Body of pancreas (tissue), 4 donors: ENCODE results near the gene PPP1R15B. TPM values are rescaled to one million over a fixed set of nuclear protein-coding genes. Genes with fewer than 3 reads are reported as not detected.

Experiments
- ATAC-seq: fragments of 150-250 bp; one replicate; pipeline ENCODE4 v1.9.1; 2016
- DNase-seq, 4 donors: peaks; one replicate each; pipeline ENCODE4 v3.0.0-alpha.2; 2019
- H3K27ac ChIP-seq, 4 donors: fragments of 200-600 bp; sonication (generic); 1 replicate in 3 of 4; 2 replicates in 1 of 4; pipeline versions ENCODE4 v1.5.1 to v1.6.1; 2016 to 2019; ENCODE audit warnings: mild to moderate bottlenecking in 1 of 4, mixed read lengths in 1 of 4, moderate library complexity in 1 of 4
- H3K27me3 ChIP-seq, 2 donors: fragments of 200-600 bp; sonication (generic); one replicate each; pipeline ENCODE4 v1.6.0; 2016; ENCODE audit warnings: mild to moderate bottlenecking in 1 of 2
- H3K36me3 ChIP-seq, 2 donors: fragments of 200-600 bp; sonication (generic); replicated peaks in 1 of 2; 2 replicates each; pipeline ENCODE4 v1.5.1; 2016; ENCODE audit warnings: low read depth in 2 of 2; ENCODE audit not compliant: insufficient read depth in 1 of 2
- H3K4me1 ChIP-seq: fragments of 200-600 bp; sonication (generic); one replicate; pipeline ENCODE4 v1.6.0; 2016
- H3K4me3 ChIP-seq, 2 donors: fragments of 200-600 bp; sonication (generic); 1 replicate in 1 of 2; 2 replicates in 1 of 2; pipeline ENCODE4 v1.5.1; 2016 to 2019
- H3K9me3 ChIP-seq, 3 donors: fragments of 200-600 bp; sonication (generic); 1 replicate in 2 of 3; 2 replicates in 1 of 3; pipeline ENCODE4 v1.5.1; 2016
- POLR2A ChIP-seq, 3 donors: fragments of 450-650 bp; IDR thresholded peaks; one replicate each; pipeline ENCODE4 v1.6.1; 2016; ENCODE audit warnings: antibody characterized with exemption in 3 of 3, mild to moderate bottlenecking in 2 of 3
- WGBS, 2 donors: methylation state at CpG; one replicate each; pipeline ENCODE4 v1.1.5; 2017; 5-methylcytosine and 5-hydroxymethylcytosine counted together
- intact Hi-C: fragments of 100-400 bp; cut with DNase I; formaldehyde crosslinking; loops from one replicate; pipeline ENCODE4 v1.15.1; 2023
- total RNA-seq, 2 donors: library from RNA; depleted of rRNA; stranded (reverse); fragments of >200 nt; gene quantifications; one replicate each; pipeline ENCODE4 v1.1.0, GENCODE V29; 2016
- TF ChIP-seq, protein P1 (sequence below), 7 experiments: fragments of 450-650 bp in 4 of 7; fragments of 200-600 bp in 3 of 7; sonication (generic) in 3 of 7; IDR thresholded peaks; one replicate each; pipeline ENCODE4 v1.5.1; 2016 to 2019; ENCODE audit warnings: antibody characterized with exemption in 7 of 7

The PPP1R15B gene
- total RNA-seq, 2 donors from 2014 or later: 32.9 to 34.3 TPM

DNA sequence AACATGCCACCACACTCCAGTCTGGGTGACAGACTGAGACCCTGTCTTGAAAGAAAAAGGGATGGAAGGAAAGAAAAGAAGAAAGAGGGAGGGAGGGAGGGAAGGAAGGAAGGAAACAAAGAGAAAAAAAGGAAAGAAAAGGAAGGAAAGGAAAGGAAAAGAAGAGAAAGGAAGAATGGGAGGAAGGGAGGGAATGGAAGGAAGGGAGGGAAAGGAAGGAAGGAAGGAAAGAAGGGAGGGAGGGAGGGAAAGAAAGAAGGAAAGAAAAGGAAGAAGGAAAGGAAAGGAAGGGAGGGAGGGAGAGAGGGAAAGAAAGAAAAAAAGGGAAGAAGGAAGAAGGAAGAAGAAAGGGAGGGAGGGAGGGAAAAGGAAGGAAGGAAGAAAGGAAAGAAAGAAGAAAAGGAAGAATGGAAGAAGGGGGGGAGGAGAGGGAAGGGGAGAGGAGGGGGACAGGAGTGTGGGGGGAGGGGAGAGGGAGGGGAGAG is 5.0 kb upstream of the PPP1R15B start:
- Histone ChIP-seq H3K4me3 (no peak overlapping the region), H3K36me3 (no peaks in the 10 kb centered on the region), H3K4me1 (peaks cover 57% of the 10 kb centered on the region), H3K27ac (peak overlapping the region in 3 of 4 donors; percentile 77 to 85 (median 84)), H3K9me3 (no peaks in the 10 kb centered on the region), H3K27me3 (no peaks in the 10 kb centered on the region)
- intact Hi-C loops: no loop called here
- ATAC-seq: no peak
- no peak for DNase-seq
- no peak for TF ChIP-seq POLR2A (IDR thresholded peaks at IDR 0.05)
- TF ChIP-seq, protein P1, sequence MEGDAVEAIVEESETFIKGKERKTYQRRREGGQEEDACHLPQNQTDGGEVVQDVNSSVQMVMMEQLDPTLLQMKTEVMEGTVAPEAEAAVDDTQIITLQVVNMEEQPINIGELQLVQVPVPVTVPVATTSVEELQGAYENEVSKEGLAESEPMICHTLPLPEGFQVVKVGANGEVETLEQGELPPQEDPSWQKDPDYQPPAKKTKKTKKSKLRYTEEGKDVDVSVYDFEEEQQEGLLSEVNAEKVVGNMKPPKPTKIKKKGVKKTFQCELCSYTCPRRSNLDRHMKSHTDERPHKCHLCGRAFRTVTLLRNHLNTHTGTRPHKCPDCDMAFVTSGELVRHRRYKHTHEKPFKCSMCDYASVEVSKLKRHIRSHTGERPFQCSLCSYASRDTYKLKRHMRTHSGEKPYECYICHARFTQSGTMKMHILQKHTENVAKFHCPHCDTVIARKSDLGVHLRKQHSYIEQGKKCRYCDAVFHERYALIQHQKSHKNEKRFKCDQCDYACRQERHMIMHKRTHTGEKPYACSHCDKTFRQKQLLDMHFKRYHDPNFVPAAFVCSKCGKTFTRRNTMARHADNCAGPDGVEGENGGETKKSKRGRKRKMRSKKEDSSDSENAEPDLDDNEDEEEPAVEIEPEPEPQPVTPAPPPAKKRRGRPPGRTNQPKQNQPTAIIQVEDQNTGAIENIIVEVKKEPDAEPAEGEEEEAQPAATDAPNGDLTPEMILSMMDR (IDR thresholded peaks at IDR 0.05): no peak

DNA sequence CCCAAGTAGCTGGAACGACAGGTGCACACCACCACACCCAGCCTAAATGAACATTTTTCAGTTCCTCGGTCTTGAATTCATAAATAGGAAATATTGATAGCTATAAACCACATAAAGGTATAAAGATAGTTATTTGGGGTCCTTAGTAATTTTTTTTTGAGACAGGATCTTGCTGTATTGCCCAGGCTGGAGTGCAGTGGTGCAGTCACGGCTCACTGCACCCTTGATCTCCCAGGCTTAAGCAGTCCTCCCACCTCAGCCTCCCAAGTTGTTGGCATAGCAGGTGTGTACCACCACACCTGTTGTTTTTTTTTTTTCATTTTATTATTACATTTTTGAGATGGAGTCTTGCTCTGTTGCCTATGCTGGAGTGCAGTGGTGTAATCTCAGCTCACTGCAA is 3.7 kb upstream of the PPP1R15B start:
- no peak for DNase-seq
- no peak for TF ChIP-seq POLR2A (IDR thresholded peaks at IDR 0.05)
- TF ChIP-seq, protein P1 (IDR thresholded peaks at IDR 0.05): no peak
- Histone ChIP-seq H3K9me3 (no peaks in the 10 kb centered on the region), H3K4me1 (peaks cover 54% of the 10 kb centered on the region), H3K36me3 (no peaks in the 10 kb centered on the region), H3K4me3 (no peak overlapping the region), H3K27me3 (no peaks in the 10 kb centered on the region), H3K27ac (peak overlapping the region in 3 of 4 donors; percentile 77 to 85 (median 84))
- WGBS, 2 donors: 91 to 98% methylated on average over 3 of the region's 3 CpGs
- no peak for ATAC-seq
- intact Hi-C loops: no loop called here

DNA sequence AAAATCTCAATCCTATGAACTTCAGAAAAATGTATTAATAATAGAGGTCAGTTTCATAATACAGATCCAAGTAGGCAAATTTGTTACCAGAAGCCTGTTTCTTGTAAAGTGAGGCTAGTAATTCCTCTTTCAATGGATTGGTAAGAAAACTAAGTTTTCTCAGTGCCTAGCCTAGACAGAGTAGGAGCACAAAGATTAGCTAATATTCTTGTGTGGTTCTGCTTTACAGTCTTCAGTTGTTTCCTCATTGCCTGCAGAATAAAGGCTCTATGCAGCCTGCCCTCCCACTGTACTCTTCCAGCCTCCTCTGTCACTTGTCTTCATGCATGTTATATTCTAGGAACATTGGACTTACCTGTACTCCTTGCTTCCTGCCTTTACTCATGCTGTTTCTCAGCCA is 2.4 kb upstream of the PPP1R15B start:
- no peaks in the 10 kb centered on the region for H3K36me3 ChIP-seq
- H3K27me3 ChIP-seq: no peaks in the 10 kb centered on the region
- no peaks in the 10 kb centered on the region for H3K9me3 ChIP-seq
- intact Hi-C loops: no loop called here
- ATAC-seq (no peak), DNase-seq (no peak)
- no peak overlapping the region for H3K4me3 ChIP-seq
- no peak for TF ChIP-seq POLR2A (IDR thresholded peaks at IDR 0.05)
- TF ChIP-seq, protein P1 (IDR thresholded peaks at IDR 0.05): no peak
- peak overlapping the region in 2 of 4 donors; percentile 7 to 100 for H3K27ac ChIP-seq
- peaks cover 41% of the 10 kb centered on the region for H3K4me1 ChIP-seq

DNA sequence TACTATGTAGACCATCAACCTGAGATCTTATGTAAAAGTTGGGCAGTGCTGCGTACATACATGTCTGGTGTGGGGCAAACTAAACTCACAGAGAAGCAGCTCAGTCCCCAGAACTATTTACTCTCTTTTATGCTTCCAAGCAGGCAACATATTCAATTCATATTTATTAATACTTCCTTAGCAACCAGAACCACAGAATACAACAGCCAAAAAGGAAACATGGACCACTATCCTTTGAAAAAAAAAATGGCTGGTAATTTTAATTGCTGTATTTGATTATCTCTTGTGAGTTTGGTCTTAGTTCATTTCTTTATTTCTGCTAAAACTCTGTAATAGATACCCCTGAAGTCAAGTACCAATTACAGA is 1.5 kb upstream of the PPP1R15B start:
- H3K27me3 ChIP-seq: no peaks in the 10 kb centered on the region
- H3K27ac ChIP-seq: peak overlapping the region in 2 of 4 donors; percentile 99 to 100
- TF ChIP-seq, protein P1 (IDR thresholded peaks at IDR 0.05): no peak
- TF ChIP-seq POLR2A (IDR thresholded peaks at IDR 0.05): no peak
- 79 to 86% methylated on average over 1 of the region's 1 CpG for WGBS, 2 donors
- ATAC-seq (no peak), DNase-seq (no peak)
- H3K4me1 ChIP-seq: peaks cover 32% of the 10 kb centered on the region
- H3K4me3 ChIP-seq: no peak overlapping the region
- no peaks in the 10 kb centered on the region for H3K9me3 ChIP-seq
- intact Hi-C loops: no loop called here
- no peaks in the 10 kb centered on the region for H3K36me3 ChIP-seq

DNA sequence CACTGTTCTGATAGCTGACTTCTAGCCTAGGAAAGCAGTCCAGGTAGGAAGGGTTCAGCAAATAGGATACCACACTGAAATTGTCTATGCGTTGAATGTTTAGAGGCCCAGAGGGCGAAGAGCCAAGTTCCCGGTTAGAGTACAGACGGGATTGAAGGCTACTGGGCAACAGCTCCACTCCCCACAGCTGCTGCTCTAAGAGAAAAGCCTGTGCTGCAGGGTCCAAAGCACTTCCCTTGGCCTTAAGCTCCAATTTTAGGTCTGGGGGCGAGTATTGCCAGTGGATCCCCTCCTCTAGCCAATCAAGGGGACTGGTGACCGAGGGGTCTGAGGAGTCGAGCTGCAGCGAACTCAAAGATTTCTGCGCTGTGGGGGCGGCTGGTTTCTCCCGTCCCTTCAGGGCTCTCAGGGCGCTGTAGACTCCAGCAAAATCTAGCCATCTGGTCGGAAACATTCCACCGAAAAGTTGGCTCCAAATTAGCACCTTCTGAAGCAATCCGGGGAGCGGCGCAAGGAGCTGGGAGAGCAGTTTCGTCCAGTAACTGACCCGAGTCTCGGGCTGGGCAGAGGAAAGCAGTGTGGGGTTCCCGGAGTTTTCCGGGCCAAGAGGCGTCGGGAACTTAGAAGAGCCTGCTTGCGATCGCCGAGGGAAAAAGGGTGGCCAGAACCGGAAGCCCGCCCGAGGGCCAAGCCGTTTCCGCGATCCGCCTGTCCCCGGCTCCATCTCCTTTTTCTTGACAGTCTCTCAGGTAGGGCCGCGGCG is 748 bp downstream of the PPP1R15B start:
- ATAC-seq: peak; percentile 39
- intact Hi-C loops: no loop called here
- peak overlapping the region; percentile 60 to 61 for H3K4me3 ChIP-seq
- peak overlapping the region; percentile 88 to 100 (median 97) for H3K27ac ChIP-seq
- no peaks in the 10 kb centered on the region for H3K9me3 ChIP-seq
- H3K27me3 ChIP-seq: no peaks in the 10 kb centered on the region
- 0% methylated on average over 12 to 38 of the region's 38 CpGs for WGBS, 2 donors
- peak in 1 of 3 donors; percentile 12 for TF ChIP-seq POLR2A (IDR thresholded peaks at IDR 0.05)
- TF ChIP-seq, protein P1 (IDR thresholded peaks at IDR 0.05): no peak
- DNase-seq: peak; percentile 63 to 73 (median 66)
- peaks cover 21% of the 10 kb centered on the region for H3K4me1 ChIP-seq
- no peaks in the 10 kb centered on the region for H3K36me3 ChIP-seq
